Glutamatergic neuron (in vitro differentiated cells): ENCODE measurements around the gene LARP4B. TPM values are rescaled to one million over a fixed set of nuclear protein-coding genes. Genes with fewer than 3 reads are reported as not detected.

Experiments
- DNase-seq: peaks from one replicate; pipeline ENCODE4 v3.0.0; 2022
- H3K27ac Mint-ChIP-seq: one replicate; pipeline ENCODE4 v1.8.0; 2020; ENCODE audit warnings: mild to moderate bottlenecking, mixed read lengths, inconsistent platforms; ENCODE audit not compliant: unreplicated experiment
- H3K27me3 Mint-ChIP-seq: one replicate; pipeline ENCODE4 v1.8.0; 2020; ENCODE audit warnings: mild to moderate bottlenecking, moderate library complexity, mixed read lengths, inconsistent platforms; ENCODE audit not compliant: unreplicated experiment
- H3K36me3 Mint-ChIP-seq: one replicate; pipeline ENCODE4 v1.8.0; 2020; ENCODE audit warnings: mild to moderate bottlenecking, mixed read lengths, inconsistent platforms; ENCODE audit not compliant: unreplicated experiment
- H3K4me1 Mint-ChIP-seq: one replicate; pipeline ENCODE4 v1.8.0; 2020; ENCODE audit warnings: mild to moderate bottlenecking, low read depth, mixed read lengths, inconsistent platforms; ENCODE audit not compliant: unreplicated experiment
- H3K4me3 Mint-ChIP-seq: one replicate; pipeline ENCODE4 v1.8.0; 2020; ENCODE audit warnings: mild to moderate bottlenecking, mixed read lengths, inconsistent platforms; ENCODE audit not compliant: unreplicated experiment
- H3K9me3 Mint-ChIP-seq: one replicate; pipeline ENCODE4 v1.8.0; 2020; ENCODE audit warnings: mild to moderate bottlenecking, moderate library complexity, mixed read lengths, inconsistent platforms; ENCODE audit not compliant: unreplicated experiment
- CTCF ChIP-seq: fragments of 200-600 bp; sonication (generic); IDR thresholded peaks from one replicate; pipeline ENCODE4 v1.5.0; 2021; ENCODE audit not compliant: partially characterized antibody, unreplicated experiment
- total RNA-seq: library from RNA; stranded (reverse); fragmentation: NEBNext Ultra II Directional; extraction: Animal tissue kit (Norgen Biotek cat#: 25700); gene quantifications from one replicate; pipeline ENCODE4 v1.2.1, GENCODE V29; 2021; ENCODE audit not compliant: unreplicated experiment

The LARP4B gene
- total RNA-seq, 1 donor from 2014 or later = 65.6 TPM

- DNase-seq = no peak
- Mint-ChIP-seq H3K27me3 (peaks cover 3% of the 10 kb centered on the region), H3K9me3 (peaks cover 2% of the 10 kb centered on the region), H3K4me3 (no peak overlapping the region), H3K36me3 (peaks cover 5% of the 10 kb centered on the region), H3K27ac (no peak overlapping the region), H3K4me1 (no peaks in the 10 kb centered on the region)
- TF ChIP-seq CTCF = no peak
These were observed 107.0 kb downstream of the LARP4B start for GRCh38 chr10:824497-824896.

- Mint-ChIP-seq H3K9me3 (peaks cover 2% of the 10 kb centered on the region), H3K27ac (no peak overlapping the region), H3K27me3 (peaks cover 3% of the 10 kb centered on the region), H3K4me1 (no peaks in the 10 kb centered on the region), H3K4me3 (no peak overlapping the region), H3K36me3 (peaks cover 5% of the 10 kb centered on the region)
- TF ChIP-seq CTCF = no peak
- no peak for DNase-seq
These were observed 108.7 kb downstream of the LARP4B start for GRCh38 chr10:822661-823367.

GRCh38 chr10:822197-822596 lies 109.3 kb downstream of the LARP4B start:
- H3K36me3 Mint-ChIP-seq = peaks cover 5% of the 10 kb centered on the region
- peaks cover 2% of the 10 kb centered on the region for H3K9me3 Mint-ChIP-seq
- H3K4me1 Mint-ChIP-seq = no peaks in the 10 kb centered on the region
- no peak for TF ChIP-seq CTCF
- no peak for DNase-seq
- H3K27me3 Mint-ChIP-seq = peaks cover 3% of the 10 kb centered on the region
- no peak overlapping the region for H3K4me3 Mint-ChIP-seq
- no peak overlapping the region for H3K27ac Mint-ChIP-seq

GRCh38 chr10:821322-821721 lies 110.2 kb downstream of the LARP4B start:
- no peaks in the 10 kb centered on the region for H3K4me1 Mint-ChIP-seq
- peak overlapping the region; percentile 19 for H3K27ac Mint-ChIP-seq
- peaks cover 2% of the 10 kb centered on the region for H3K9me3 Mint-ChIP-seq
- DNase-seq = no peak
- peaks cover 5% of the 10 kb centered on the region for H3K36me3 Mint-ChIP-seq
- peaks cover 3% of the 10 kb centered on the region for H3K27me3 Mint-ChIP-seq
- TF ChIP-seq CTCF = no peak
- no peak overlapping the region for H3K4me3 Mint-ChIP-seq

GRCh38 chr10:819816-820215 lies 111.7 kb downstream of the LARP4B start:
- H3K36me3 Mint-ChIP-seq = peaks cover 5% of the 10 kb centered on the region
- H3K27ac Mint-ChIP-seq = no peak overlapping the region
- H3K4me1 Mint-ChIP-seq = no peaks in the 10 kb centered on the region
- H3K4me3 Mint-ChIP-seq = no peak overlapping the region
- peaks cover 4% of the 10 kb centered on the region for H3K9me3 Mint-ChIP-seq
- H3K27me3 Mint-ChIP-seq = peaks cover 3% of the 10 kb centered on the region
- TF ChIP-seq CTCF = no peak
- no peak for DNase-seq
